Body of pancreas (tissue), 4 donors: ENCODE data around the gene TASP1. TPM values are rescaled to one million over a fixed set of nuclear protein-coding genes. Genes with fewer than 3 reads are reported as not detected.

Source experiments
- ATAC-seq: fragments of 150-250 bp; one replicate; pipeline ENCODE4 v1.9.1; 2016
- DNase-seq, 4 donors: peaks; one replicate each; pipeline ENCODE4 v3.0.0-alpha.2; 2019
- H3K27ac ChIP-seq, 4 donors: fragments of 200-600 bp; sonication (generic); 1 replicate in 3 of 4; 2 replicates in 1 of 4; pipeline versions ENCODE4 v1.5.1 to v1.6.1; 2016 to 2019; ENCODE audit warnings: mild to moderate bottlenecking in 1 of 4, mixed read lengths in 1 of 4, moderate library complexity in 1 of 4
- H3K27me3 ChIP-seq, 2 donors: fragments of 200-600 bp; sonication (generic); one replicate each; pipeline ENCODE4 v1.6.0; 2016; ENCODE audit warnings: mild to moderate bottlenecking in 1 of 2
- H3K36me3 ChIP-seq, 2 donors: fragments of 200-600 bp; sonication (generic); replicated peaks in 1 of 2; 2 replicates each; pipeline ENCODE4 v1.5.1; 2016; ENCODE audit warnings: low read depth in 2 of 2; ENCODE audit not compliant: insufficient read depth in 1 of 2
- H3K4me1 ChIP-seq: fragments of 200-600 bp; sonication (generic); one replicate; pipeline ENCODE4 v1.6.0; 2016
- H3K4me3 ChIP-seq, 2 donors: fragments of 200-600 bp; sonication (generic); 1 replicate in 1 of 2; 2 replicates in 1 of 2; pipeline ENCODE4 v1.5.1; 2016 to 2019
- H3K9me3 ChIP-seq, 3 donors: fragments of 200-600 bp; sonication (generic); 1 replicate in 2 of 3; 2 replicates in 1 of 3; pipeline ENCODE4 v1.5.1; 2016
- CTCF ChIP-seq, 7 experiments: fragments of 450-650 bp in 4 of 7; fragments of 200-600 bp in 3 of 7; sonication (generic) in 3 of 7; IDR thresholded peaks; one replicate each; pipeline ENCODE4 v1.5.1; 2016 to 2019; ENCODE audit warnings: antibody characterized with exemption in 7 of 7
- POLR2A ChIP-seq, 3 donors: fragments of 450-650 bp; IDR thresholded peaks; one replicate each; pipeline ENCODE4 v1.6.1; 2016; ENCODE audit warnings: antibody characterized with exemption in 3 of 3, mild to moderate bottlenecking in 2 of 3
- WGBS, 2 donors: methylation state at CpG; one replicate each; pipeline ENCODE4 v1.1.5; 2017; 5-methylcytosine and 5-hydroxymethylcytosine counted together
- intact Hi-C: fragments of 100-400 bp; cut with DNase I; formaldehyde crosslinking; loops from one replicate; pipeline ENCODE4 v1.15.1; 2023
- total RNA-seq, 2 donors: library from RNA; depleted of rRNA; stranded (reverse); fragments of >200 nt; gene quantifications; one replicate each; pipeline ENCODE4 v1.1.0, GENCODE V29; 2016

Gene TASP1
- total RNA-seq, 2 donors from 2014 or later = 8.0 to 11.5 TPM

- intact Hi-C loops = no loop called here
- Histone ChIP-seq H3K9me3 (no peaks in the 10 kb centered on the region), H3K27ac (no peak overlapping the region), H3K27me3 (no peaks in the 10 kb centered on the region), H3K4me3 (no peak overlapping the region), H3K4me1 (no peaks in the 10 kb centered on the region), H3K36me3 (no peaks in the 10 kb centered on the region)
- ATAC-seq (no peak), DNase-seq (no peak)
- 11 to 12% methylated on average over 1 of the region's 1 CpG for WGBS, 2 donors
- TF ChIP-seq CTCF (IDR thresholded peaks at IDR 0.05) = no peak
- TF ChIP-seq POLR2A (IDR thresholded peaks at IDR 0.05) = no peak
These were observed 45.1 kb upstream of the TASP1 start for GRCh38 chr20:13683833-13684232.

- DNase-seq (peak; percentile 16 to 45 (median 24)), ATAC-seq (peak; percentile 92)
- WGBS, 2 donors = 53 to 68% methylated on average over 4 of the region's 4 CpGs
- H3K9me3 ChIP-seq = no peaks in the 10 kb centered on the region
- no peak overlapping the region for H3K27ac ChIP-seq
- H3K4me1 ChIP-seq = no peaks in the 10 kb centered on the region
- intact Hi-C loops = no loop called here
- H3K27me3 ChIP-seq = no peaks in the 10 kb centered on the region
- no peak overlapping the region for H3K4me3 ChIP-seq
- no peaks in the 10 kb centered on the region for H3K36me3 ChIP-seq
- TF ChIP-seq POLR2A (IDR thresholded peaks at IDR 0.05) (no peak), CTCF (IDR thresholded peaks at IDR 0.05) (no peak)
These were observed 42.8 kb upstream of the TASP1 start for GRCh38 chr20:13681248-13682125.

GRCh38 chr20:13678944-13679343, 40.2 kb upstream of the TASP1 start:
- Histone ChIP-seq H3K36me3 (no peaks in the 10 kb centered on the region), H3K27ac (no peak overlapping the region), H3K27me3 (no peaks in the 10 kb centered on the region), H3K9me3 (no peaks in the 10 kb centered on the region), H3K4me1 (no peaks in the 10 kb centered on the region), H3K4me3 (no peak overlapping the region)
- WGBS, 2 donors = 29 to 63% methylated on average over 1 of the region's 1 CpG
- intact Hi-C loops = no loop called here
- ATAC-seq (no peak), DNase-seq (no peak)
- TF ChIP-seq CTCF (IDR thresholded peaks at IDR 0.05) (no peak), POLR2A (IDR thresholded peaks at IDR 0.05) (no peak)

GRCh38 chr20:13677241-13677640, 38.5 kb upstream of the TASP1 start:
- Histone ChIP-seq H3K9me3 (no peaks in the 10 kb centered on the region), H3K27me3 (no peaks in the 10 kb centered on the region), H3K4me3 (no peak overlapping the region), H3K36me3 (no peaks in the 10 kb centered on the region), H3K27ac (no peak overlapping the region), H3K4me1 (no peaks in the 10 kb centered on the region)
- no peak for TF ChIP-seq POLR2A (IDR thresholded peaks at IDR 0.05)
- no peak for TF ChIP-seq CTCF (IDR thresholded peaks at IDR 0.05)
- 86 to 98% methylated on average over 4 of the region's 4 CpGs for WGBS, 2 donors
- intact Hi-C loops = no loop called here
- DNase-seq = no peak
- ATAC-seq = no peak

GRCh38 chr20:13676682-13677081, 38.0 kb upstream of the TASP1 start:
- Histone ChIP-seq H3K36me3 (no peaks in the 10 kb centered on the region), H3K27me3 (no peaks in the 10 kb centered on the region), H3K27ac (no peak overlapping the region), H3K9me3 (no peaks in the 10 kb centered on the region), H3K4me1 (no peaks in the 10 kb centered on the region), H3K4me3 (no peak overlapping the region)
- WGBS, 2 donors = 72 to 93% methylated on average over 3 of the region's 3 CpGs
- intact Hi-C loops = no loop called here
- no peak for TF ChIP-seq POLR2A (IDR thresholded peaks at IDR 0.05)
- ATAC-seq (no peak), DNase-seq (no peak)
